Central memory CD8-positive, alpha-beta T cell (primary cell): ENCODE results near the gene BDKRB2.

ENCODE experiments used
- ATAC-seq: fragments of 150-1000 bp; cut with Tn5 transposase; replicated peaks from 2 replicates; pipeline ENCODE4 v1.10.0; 2022; ENCODE audit warnings: mild to moderate bottlenecking, moderate FRiP score, moderate number of reproducible peaks; ENCODE audit not compliant: poor library complexity, severe bottlenecking; ENCODE audit errors: extremely low read depth
- DNase-seq, 2 donors: peaks; one replicate each; pipeline ENCODE4 v3.0.0; 2021; ENCODE audit warnings: low spot score in 2 of 2
- H3K27ac Mint-ChIP-seq: one replicate; pipeline ENCODE4 v1.8.0; 2022; ENCODE audit warnings: low read depth, mild to moderate bottlenecking, moderate library complexity, mixed read lengths
- H3K27me3 Mint-ChIP-seq: one replicate; pipeline ENCODE4 v1.8.0; 2022; ENCODE audit warnings: mixed read lengths
- H3K36me3 Mint-ChIP-seq: one replicate; pipeline ENCODE4 v1.8.0; 2022; ENCODE audit warnings: mild to moderate bottlenecking, moderate library complexity, mixed read lengths; ENCODE audit not compliant: insufficient read depth
- H3K4me1 Mint-ChIP-seq: one replicate; pipeline ENCODE4 v1.8.0; 2022; ENCODE audit warnings: mixed read lengths
- H3K4me3 Mint-ChIP-seq: one replicate; pipeline ENCODE4 v1.8.0; 2022; ENCODE audit warnings: mild to moderate bottlenecking, moderate library complexity, mixed read lengths
- H3K9me3 Mint-ChIP-seq: one replicate; pipeline ENCODE4 v1.8.0; 2022; ENCODE audit warnings: mixed read lengths

Gene BDKRB2

DNA sequence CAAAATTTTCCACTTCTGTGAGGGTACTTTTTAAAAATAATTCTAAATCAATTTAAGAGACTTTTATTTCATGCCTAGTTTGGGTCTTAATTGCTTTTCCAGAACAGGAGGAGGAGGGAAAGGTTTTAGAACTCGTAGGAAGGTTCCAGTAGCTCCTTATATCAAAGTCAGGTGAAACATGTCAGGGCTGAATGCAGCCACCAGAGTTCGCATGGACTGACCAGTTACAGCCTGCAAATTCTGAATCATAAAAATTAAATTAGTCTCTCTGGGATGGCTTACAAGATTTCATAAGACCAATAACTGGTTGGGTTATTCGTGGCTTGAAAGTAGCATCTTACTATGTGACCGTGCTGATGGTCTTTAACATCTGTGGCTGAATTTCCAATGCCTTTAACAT, 51.8 kb downstream of the BDKRB2 start:
- Mint-ChIP-seq H3K27me3 (peaks cover 69% of the 10 kb centered on the region), H3K27ac (no peak overlapping the region), H3K9me3 (no peaks in the 10 kb centered on the region), H3K4me1 (no peaks in the 10 kb centered on the region), H3K4me3 (no peak overlapping the region), H3K36me3 (no peaks in the 10 kb centered on the region)
- no peak for DNase-seq
- no peak for ATAC-seq

DNA sequence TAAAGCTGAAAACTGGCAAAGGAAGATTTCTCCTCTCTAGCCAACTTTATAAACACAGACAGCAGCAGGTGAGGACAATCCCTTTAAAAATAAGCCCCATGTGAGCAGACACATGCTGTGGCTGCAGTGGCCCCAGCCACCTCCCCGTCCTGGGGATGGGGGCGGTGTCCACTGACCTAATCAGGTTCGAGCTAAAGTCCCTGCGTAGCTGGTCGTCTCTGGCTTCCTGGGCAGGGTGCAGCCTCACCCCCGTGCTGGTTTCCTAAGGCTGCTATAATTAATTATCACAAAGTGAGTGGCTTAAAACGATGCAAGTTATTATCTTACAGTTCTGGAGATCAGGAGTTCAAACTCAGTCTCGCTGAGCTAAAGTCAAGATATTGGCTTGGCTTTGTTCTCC, 52.4 kb downstream of the BDKRB2 start:
- DNase-seq (no peak), ATAC-seq (no peak)
- no peaks in the 10 kb centered on the region for H3K9me3 Mint-ChIP-seq
- no peaks in the 10 kb centered on the region for H3K36me3 Mint-ChIP-seq
- no peaks in the 10 kb centered on the region for H3K4me1 Mint-ChIP-seq
- peaks cover 66% of the 10 kb centered on the region for H3K27me3 Mint-ChIP-seq
- no peak overlapping the region for H3K27ac Mint-ChIP-seq
- H3K4me3 Mint-ChIP-seq: no peak overlapping the region

DNA sequence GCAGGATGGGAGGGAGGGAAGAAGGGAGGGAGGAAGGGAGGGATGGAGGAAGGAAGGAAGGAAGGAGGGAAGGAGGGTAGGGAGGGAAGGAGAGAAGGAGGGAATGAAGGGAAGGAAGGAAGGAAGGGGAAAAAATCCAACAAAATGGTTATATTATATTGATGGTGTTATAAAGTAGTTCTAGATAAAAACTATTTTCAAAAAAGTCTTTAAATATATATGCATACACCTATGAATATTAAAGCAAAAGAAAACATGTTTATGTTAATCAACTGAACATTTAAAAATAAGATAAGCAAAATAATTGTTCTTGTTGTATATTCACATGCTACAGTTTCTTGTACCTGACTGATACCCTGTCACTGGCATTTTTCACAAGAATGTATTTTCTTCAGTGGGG, 53.3 kb downstream of the BDKRB2 start:
- H3K4me1 Mint-ChIP-seq: no peaks in the 10 kb centered on the region
- no peak overlapping the region for H3K27ac Mint-ChIP-seq
- H3K36me3 Mint-ChIP-seq: no peaks in the 10 kb centered on the region
- no peak overlapping the region for H3K4me3 Mint-ChIP-seq
- DNase-seq (no peak), ATAC-seq (no peak)
- H3K27me3 Mint-ChIP-seq: peaks cover 57% of the 10 kb centered on the region
- no peaks in the 10 kb centered on the region for H3K9me3 Mint-ChIP-seq

DNA sequence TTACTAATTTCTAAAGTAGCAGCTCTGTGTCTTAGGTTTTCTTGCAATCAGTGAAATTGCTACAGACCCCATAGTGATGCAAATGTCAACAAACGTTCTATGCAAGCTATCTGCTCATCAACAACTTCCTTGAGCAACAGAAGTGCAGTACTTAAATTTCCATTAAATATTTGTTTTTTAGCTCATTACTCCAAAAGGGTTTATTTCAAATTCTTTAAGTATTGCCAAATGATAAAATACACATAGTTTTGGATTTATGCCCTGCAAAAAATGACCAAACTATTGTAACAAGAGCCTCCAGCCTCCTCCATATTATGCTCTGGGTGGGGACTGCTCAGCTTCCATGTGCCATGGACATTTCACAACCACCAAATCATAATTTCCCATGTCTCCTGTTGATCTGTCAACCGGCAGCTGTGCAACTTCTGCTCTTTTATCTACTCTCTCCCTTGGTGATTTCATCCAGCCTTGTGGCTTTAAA, 55.7 kb downstream of the BDKRB2 start:
- ATAC-seq: no peak
- no peak for DNase-seq

DNA sequence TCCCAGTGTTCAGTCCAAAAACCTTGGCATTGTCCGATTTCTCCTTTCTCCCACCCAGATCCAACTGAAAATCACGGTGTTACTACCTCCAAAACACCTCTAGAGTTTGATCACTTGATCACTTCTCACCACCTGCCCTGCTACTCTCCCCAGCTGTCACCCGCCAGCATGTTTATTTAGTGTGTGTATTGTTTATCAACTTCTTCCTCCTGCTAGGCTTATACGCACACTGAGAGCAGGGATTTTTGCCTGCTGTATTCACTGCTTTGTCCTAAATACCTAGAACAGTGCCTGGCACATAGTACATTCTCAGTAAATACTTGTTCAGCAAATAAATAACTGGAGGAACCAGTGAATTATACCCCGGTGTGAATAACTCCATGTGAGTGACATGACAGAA, 56.4 kb downstream of the BDKRB2 start:
- peaks cover 58% of the 10 kb centered on the region for H3K27me3 Mint-ChIP-seq
- no peak for DNase-seq
- no peak for ATAC-seq
- H3K9me3 Mint-ChIP-seq: no peaks in the 10 kb centered on the region
- no peak overlapping the region for H3K27ac Mint-ChIP-seq
- H3K4me3 Mint-ChIP-seq: no peak overlapping the region
- H3K36me3 Mint-ChIP-seq: no peaks in the 10 kb centered on the region
- H3K4me1 Mint-ChIP-seq: no peaks in the 10 kb centered on the region

More for the DNA sequence above, 55.7 kb downstream of the BDKRB2 start:
- Mint-ChIP-seq H3K4me1 (no peaks in the 10 kb centered on the region), H3K9me3 (no peaks in the 10 kb centered on the region), H3K27ac (no peak overlapping the region), H3K4me3 (no peak overlapping the region), H3K36me3 (no peaks in the 10 kb centered on the region), H3K27me3 (peaks cover 54% of the 10 kb centered on the region)

DNA sequence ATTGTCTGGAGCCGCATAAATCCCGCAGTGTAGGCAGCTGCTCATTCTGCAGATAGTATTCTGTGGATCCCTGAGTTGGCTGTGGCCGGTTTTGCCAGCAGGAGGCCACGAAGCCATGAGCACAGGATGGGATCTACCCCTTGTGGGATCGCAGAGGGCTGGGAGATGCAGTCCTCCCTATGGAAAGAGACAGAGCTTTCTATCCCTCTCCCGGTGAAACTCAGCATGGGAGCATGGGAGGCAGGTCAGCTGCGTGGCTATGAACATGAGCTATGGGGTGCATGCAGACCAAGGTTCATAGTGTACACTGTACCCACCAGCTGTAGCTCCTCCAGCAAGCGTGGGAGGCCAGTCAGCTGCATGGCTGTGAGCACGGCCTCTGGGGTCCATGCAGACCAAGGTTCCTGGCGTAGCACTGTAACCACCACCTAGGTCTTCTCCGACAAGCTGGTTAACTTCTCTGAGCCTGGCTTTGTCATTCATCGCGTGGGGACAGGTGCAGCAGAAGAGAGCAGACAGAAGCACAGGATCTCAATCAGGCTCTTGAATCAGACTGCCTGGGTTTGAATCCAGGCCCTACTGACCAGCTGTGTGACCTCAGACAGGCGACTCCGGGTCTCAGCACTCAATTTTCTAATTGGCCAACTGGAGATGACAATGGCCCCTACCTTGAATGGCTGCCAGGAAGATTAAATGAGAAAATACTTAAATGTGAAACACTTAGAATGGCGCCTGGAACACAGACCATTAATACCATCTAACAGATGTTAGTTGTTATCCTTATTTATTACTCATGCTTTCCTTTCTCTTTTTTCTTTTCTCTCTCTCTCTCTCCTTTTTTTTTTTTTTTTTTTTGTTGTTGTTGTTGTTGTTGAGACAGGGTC, 57.4 kb downstream of the BDKRB2 start:
- Mint-ChIP-seq H3K4me1 (no peaks in the 10 kb centered on the region), H3K27me3 (peaks cover 67% of the 10 kb centered on the region), H3K4me3 (no peak overlapping the region)

DNA sequence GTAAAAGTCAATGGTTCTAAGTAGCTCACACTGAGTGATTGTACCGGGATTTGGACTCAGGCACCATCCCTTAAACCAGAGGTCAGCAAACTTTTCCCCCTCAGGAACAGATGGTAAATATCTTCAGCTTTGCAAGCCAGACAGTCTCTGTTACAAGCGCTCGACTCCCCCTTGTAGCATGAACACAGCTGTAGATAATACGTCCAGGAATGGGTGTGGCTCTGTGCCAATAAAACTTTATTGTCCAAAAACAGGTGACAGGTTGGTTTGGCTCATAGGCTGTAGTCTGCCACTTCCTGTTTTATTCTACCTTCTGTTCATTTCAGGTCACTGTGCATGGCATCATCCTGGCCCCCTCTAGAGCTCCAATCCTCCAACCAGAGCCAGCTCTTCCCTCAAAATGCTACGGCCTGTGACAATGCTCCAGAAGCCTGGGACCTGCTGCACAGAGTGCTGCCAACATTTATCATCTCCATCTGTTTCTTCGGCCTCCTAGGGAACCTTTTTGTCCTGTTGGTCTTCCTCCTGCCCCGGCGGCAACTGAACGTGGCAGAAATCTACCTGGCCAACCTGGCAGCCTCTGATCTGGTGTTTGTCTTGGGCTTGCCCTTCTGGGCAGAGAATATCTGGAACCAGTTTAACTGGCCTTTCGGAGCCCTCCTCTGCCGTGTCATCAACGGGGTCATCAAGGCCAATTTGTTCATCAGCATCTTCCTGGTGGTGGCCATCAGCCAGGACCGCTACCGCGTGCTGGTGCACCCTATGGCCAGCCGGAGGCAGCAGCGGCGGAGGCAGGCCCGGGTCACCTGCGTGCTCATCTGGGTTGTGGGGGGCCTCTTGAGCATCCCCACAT, 58.9 kb downstream of the BDKRB2 start:
- no peak overlapping the region for H3K27ac Mint-ChIP-seq
- ATAC-seq: no peak
- no peaks in the 10 kb centered on the region for H3K36me3 Mint-ChIP-seq
- DNase-seq: no peak
- H3K9me3 Mint-ChIP-seq: no peaks in the 10 kb centered on the region
- H3K4me1 Mint-ChIP-seq: no peaks in the 10 kb centered on the region
- no peak overlapping the region for H3K4me3 Mint-ChIP-seq
- peaks cover 61% of the 10 kb centered on the region for H3K27me3 Mint-ChIP-seq

More for the DNA sequence above, 57.4 kb downstream of the BDKRB2 start:
- no peak overlapping the region for H3K27ac Mint-ChIP-seq
- H3K36me3 Mint-ChIP-seq: no peaks in the 10 kb centered on the region
- no peak for DNase-seq
- no peaks in the 10 kb centered on the region for H3K9me3 Mint-ChIP-seq
- ATAC-seq: no peak

DNA sequence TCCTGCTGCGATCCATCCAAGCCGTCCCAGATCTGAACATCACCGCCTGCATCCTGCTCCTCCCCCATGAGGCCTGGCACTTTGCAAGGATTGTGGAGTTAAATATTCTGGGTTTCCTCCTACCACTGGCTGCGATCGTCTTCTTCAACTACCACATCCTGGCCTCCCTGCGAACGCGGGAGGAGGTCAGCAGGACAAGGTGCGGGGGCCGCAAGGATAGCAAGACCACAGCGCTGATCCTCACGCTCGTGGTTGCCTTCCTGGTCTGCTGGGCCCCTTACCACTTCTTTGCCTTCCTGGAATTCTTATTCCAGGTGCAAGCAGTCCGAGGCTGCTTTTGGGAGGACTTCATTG, 59.5 kb downstream of the BDKRB2 start:
- DNase-seq (no peak), ATAC-seq (no peak)
- H3K36me3 Mint-ChIP-seq: no peaks in the 10 kb centered on the region
- H3K9me3 Mint-ChIP-seq: no peaks in the 10 kb centered on the region
- no peaks in the 10 kb centered on the region for H3K4me1 Mint-ChIP-seq
- no peak overlapping the region for H3K27ac Mint-ChIP-seq
- peaks cover 61% of the 10 kb centered on the region for H3K27me3 Mint-ChIP-seq
- no peak overlapping the region for H3K4me3 Mint-ChIP-seq

DNA sequence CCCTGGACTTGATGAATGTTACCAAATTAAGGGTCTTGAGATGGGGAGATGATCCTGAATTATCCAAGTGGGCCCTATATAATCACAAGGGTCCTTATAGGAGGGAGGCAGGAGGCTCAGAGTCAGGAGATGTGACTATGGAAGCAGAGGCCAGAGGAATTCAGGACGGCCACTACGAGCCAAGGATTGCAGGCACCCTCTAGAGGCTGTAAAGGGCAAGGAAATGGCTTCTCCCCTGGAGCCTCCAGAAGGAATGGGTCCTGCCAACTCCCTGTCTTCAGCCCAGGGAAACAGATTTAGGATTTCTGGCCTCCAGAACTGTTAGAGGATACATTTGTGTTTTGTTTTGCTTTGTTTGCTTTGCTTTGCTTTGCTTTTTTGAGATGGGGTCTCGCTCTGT, 60.2 kb downstream of the BDKRB2 start:
- Mint-ChIP-seq H3K4me1 (no peaks in the 10 kb centered on the region), H3K36me3 (no peaks in the 10 kb centered on the region), H3K27ac (no peak overlapping the region), H3K27me3 (peaks cover 61% of the 10 kb centered on the region), H3K9me3 (no peaks in the 10 kb centered on the region), H3K4me3 (no peak overlapping the region)
- ATAC-seq (no peak), DNase-seq (no peak)

DNA sequence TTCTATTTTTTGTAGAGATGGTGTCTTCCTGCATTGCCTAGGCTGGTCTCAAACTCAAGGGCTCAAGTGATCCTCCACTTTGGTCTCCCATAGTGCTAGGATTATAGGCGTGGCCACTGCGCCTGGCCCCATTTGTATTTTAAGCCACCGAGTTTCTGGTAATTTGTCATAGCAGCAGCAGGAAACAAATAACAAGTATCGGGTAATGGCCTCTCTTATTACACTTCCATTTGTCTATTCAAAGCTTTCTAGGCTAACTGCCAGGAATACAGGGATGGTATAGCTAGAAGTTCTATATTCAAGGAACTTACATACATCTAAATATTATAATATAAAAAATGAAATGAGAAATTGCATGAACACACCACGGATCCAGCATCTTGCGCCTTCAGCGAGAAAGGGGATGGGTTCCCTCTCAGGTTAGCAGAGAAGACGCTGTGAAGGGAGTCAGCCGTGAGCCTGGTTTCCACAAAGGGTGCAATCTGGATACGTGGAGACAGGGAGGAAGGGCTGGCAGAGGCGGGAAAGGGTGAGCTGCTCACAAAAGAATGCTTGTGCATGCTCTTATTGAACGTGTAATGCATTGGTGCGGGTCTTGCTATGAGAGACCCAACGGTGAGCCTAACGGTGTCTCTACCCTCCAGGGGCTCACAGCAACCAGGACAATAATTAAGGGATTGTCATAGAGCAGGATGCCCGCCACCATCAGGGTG, 60.9 kb downstream of the BDKRB2 start:
- ATAC-seq (no peak), DNase-seq (no peak)
- Mint-ChIP-seq H3K9me3 (no peaks in the 10 kb centered on the region), H3K36me3 (no peaks in the 10 kb centered on the region), H3K27me3 (peaks cover 55% of the 10 kb centered on the region), H3K27ac (no peak overlapping the region), H3K4me3 (no peak overlapping the region), H3K4me1 (no peaks in the 10 kb centered on the region)

DNA sequence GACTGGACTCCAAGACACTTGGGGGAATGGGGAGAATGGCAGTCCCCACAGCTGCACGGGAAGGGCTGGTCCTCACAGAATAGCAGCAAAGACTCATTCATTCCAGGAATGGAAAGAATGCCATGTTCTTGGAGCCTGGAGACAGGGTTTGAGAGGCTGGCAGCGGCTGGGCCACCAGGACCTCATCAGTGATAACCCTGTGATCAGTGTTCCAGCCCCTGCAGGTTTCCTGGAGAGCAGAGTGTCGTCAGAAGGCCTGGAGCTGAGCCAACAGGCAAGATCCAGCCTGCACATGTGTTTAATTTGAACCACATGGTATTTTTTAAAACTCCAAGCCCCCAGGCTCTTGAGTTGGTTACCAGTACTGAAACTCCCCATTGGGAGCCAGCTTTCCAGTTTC, 62.7 kb downstream of the BDKRB2 start:
- DNase-seq: no peak
- Mint-ChIP-seq H3K27me3 (peaks cover 42% of the 10 kb centered on the region), H3K4me1 (no peaks in the 10 kb centered on the region), H3K27ac (no peak overlapping the region), H3K36me3 (no peaks in the 10 kb centered on the region), H3K9me3 (no peaks in the 10 kb centered on the region), H3K4me3 (no peak overlapping the region)
- no peak for ATAC-seq

DNA sequence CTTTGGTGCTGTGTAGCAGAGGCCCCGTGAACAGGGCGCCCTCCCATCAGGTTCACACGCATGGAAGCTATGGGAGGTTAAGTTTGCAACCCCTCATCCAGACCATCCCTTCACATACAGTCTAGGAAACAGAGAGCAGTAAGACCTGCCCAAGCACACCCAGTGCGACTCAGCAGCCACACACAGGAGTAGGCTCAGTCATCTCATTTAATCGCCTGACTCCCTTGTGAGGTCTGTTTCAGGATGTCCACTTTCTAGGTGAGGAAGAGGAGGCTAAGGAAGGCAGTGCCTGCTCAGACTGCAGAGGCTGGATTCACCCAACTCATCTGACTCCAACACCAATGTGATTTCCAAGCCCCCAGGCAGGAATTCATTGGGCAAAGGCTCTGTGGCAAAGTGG, 63.3 kb downstream of the BDKRB2 start:
- Mint-ChIP-seq H3K36me3 (no peaks in the 10 kb centered on the region), H3K4me1 (no peaks in the 10 kb centered on the region), H3K27me3 (peaks cover 42% of the 10 kb centered on the region), H3K27ac (no peak overlapping the region), H3K9me3 (no peaks in the 10 kb centered on the region), H3K4me3 (no peak overlapping the region)
- no peak for ATAC-seq
- no peak for DNase-seq
